ENCODE results near the gene ODF2. TPM values are rescaled to one million over a fixed set of nuclear protein-coding genes. Genes with fewer than 3 reads are reported as not detected.

The ODF2 gene
- polyA plus RNA-seq, 1 of the 3 experiments (the other 2 are of a cell fraction), result 35.7 TPM

- 93% methylated on average over 4 of the region's 4 CpGs for WGBS (ENCODE audit: low lambda C conversion rate)
- H3K9ac ChIP-seq, result no peak overlapping the region
- ChIA-PET CTCF (no interaction called here), POLR2A (no interaction called here)
- H3K27me3 ChIP-seq (ENCODE audit: insufficient read depth), result no peaks in the 10 kb centered on the region
- no peak overlapping the region for H2AFZ ChIP-seq (ENCODE audit: low read depth)
- no peak overlapping the region for H3K4me2 ChIP-seq
- no peak for TF ChIP-seq ZBTB33 (IDR thresholded peaks at IDR 0.05; ENCODE audit: borderline replicate concordance, low read depth)
- no peak for TF ChIP-seq TEAD4 (IDR thresholded peaks at IDR 0.05; ENCODE audit: borderline replicate concordance, insufficient read depth)
- TF ChIP-seq NRF1 (IDR thresholded peaks at IDR 0.05; ENCODE audit: low read depth, low read length), result no peak
- TF ChIP-seq RFX5 (IDR thresholded peaks at IDR 0.05; ENCODE audit: low read length), result no peak
- TF ChIP-seq MXI1 (IDR thresholded peaks at IDR 0.05; ENCODE audit: low read depth, low read length), result no peak
- TF ChIP-seq, protein P1, sequence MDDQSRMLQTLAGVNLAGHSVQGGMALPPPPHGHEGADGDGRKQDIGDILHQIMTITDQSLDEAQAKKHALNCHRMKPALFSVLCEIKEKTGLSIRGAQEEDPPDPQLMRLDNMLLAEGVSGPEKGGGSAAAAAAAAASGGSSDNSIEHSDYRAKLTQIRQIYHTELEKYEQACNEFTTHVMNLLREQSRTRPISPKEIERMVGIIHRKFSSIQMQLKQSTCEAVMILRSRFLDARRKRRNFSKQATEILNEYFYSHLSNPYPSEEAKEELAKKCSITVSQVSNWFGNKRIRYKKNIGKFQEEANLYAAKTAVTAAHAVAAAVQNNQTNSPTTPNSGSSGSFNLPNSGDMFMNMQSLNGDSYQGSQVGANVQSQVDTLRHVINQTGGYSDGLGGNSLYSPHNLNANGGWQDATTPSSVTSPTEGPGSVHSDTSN (IDR thresholded peaks at IDR 0.05), result no peak
- no peak for TF ChIP-seq USF1 (IDR thresholded peaks at IDR 0.05; ENCODE audit: borderline replicate concordance, low read depth)
- TF ChIP-seq POLR2AphosphoS5 (IDR thresholded peaks at IDR 0.05; ENCODE audit: low read depth, low read length), result no peak
- TF ChIP-seq FOXM1 (IDR thresholded peaks at IDR 0.05; ENCODE audit: low read depth), result no peak
- no peak for TF ChIP-seq NFIC (IDR thresholded peaks at IDR 0.05; ENCODE audit: borderline replicate concordance)
- no peak overlapping the region for H3K27ac ChIP-seq (ENCODE audit: low read depth in 2 of 2, low read length in 1 of 2)
- H3K4me1 ChIP-seq (ENCODE audit: control insufficient read depth in 1 of 2, insufficient read depth in 2 of 2, low read depth in 1 of 2, low read length in 1 of 2), result no peaks in the 10 kb centered on the region
- no peaks in the 10 kb centered on the region for H3K79me2 ChIP-seq (ENCODE audit: insufficient read depth)
- no peaks in the 10 kb centered on the region for H3K9me3 ChIP-seq
- no peaks in the 10 kb centered on the region for H3K9me2 ChIP-seq
- no peaks in the 10 kb centered on the region for H3F3A ChIP-seq (replicated peaks; ENCODE audit: insufficient read depth)
- H3K4me3 ChIP-seq (ENCODE audit: low read depth in 2 of 2, low read length in 1 of 2), result no peak overlapping the region
- H3K36me3 ChIP-seq (replicated peaks in 1 of 2; ENCODE audit: control insufficient read depth in 1 of 2, insufficient read depth in 2 of 2, low read length in 1 of 2), result peaks cover 36 to 44% of the 10 kb centered on the region in 2 experiments
- no peaks in the 10 kb centered on the region for H4K20me1 ChIP-seq (ENCODE audit: insufficient read depth)
- no peak for DNase-seq
Measured at GRCh38 chr9:128529191-128529590, 73.4 kb downstream of the ODF2 start.

- H3K36me3 ChIP-seq (replicated peaks in 1 of 2; ENCODE audit: control insufficient read depth in 1 of 2, insufficient read depth in 2 of 2, low read length in 1 of 2), result peaks cover 29 to 35% of the 10 kb centered on the region in 2 experiments
- no peaks in the 10 kb centered on the region for H3K79me2 ChIP-seq (ENCODE audit: insufficient read depth)
- ChIA-PET POLR2A (no interaction called here), CTCF (no interaction called here)
- no peak for DNase-seq
- H3K9me3 ChIP-seq, result no peaks in the 10 kb centered on the region
- H4K20me1 ChIP-seq (ENCODE audit: insufficient read depth), result no peaks in the 10 kb centered on the region
- 97% methylated on average over 4 of the region's 4 CpGs for WGBS (ENCODE audit: low lambda C conversion rate)
- no peaks in the 10 kb centered on the region for H3F3A ChIP-seq (replicated peaks; ENCODE audit: insufficient read depth)
- H3K9me2 ChIP-seq, result no peaks in the 10 kb centered on the region
- no peak overlapping the region for H2AFZ ChIP-seq (ENCODE audit: low read depth)
- H3K4me2 ChIP-seq, result no peak overlapping the region
- H3K9ac ChIP-seq, result no peak overlapping the region
- no peak for TF ChIP-seq TAF1 (IDR thresholded peaks at IDR 0.05; ENCODE audit: borderline replicate concordance, low read depth, low read length)
- no peak for TF ChIP-seq MEF2A (IDR thresholded peaks at IDR 0.05; ENCODE audit: borderline replicate concordance, low read depth)
- no peak for TF ChIP-seq SIN3A (IDR thresholded peaks at IDR 0.05; ENCODE audit: borderline replicate concordance, low read depth, low read length)
- no peaks in the 10 kb centered on the region for H3K4me1 ChIP-seq (ENCODE audit: control insufficient read depth in 1 of 2, insufficient read depth in 2 of 2, low read depth in 1 of 2, low read length in 1 of 2)
- no peak overlapping the region for H3K27ac ChIP-seq (ENCODE audit: low read depth in 2 of 2, low read length in 1 of 2)
- no peaks in the 10 kb centered on the region for H3K27me3 ChIP-seq (ENCODE audit: insufficient read depth)
- no peak overlapping the region for H3K4me3 ChIP-seq (ENCODE audit: low read depth in 2 of 2, low read length in 1 of 2)
Measured at GRCh38 chr9:128532581-128532980, 76.8 kb downstream of the ODF2 start.
